OCI-LY1 (cell line): ENCODE measurements around the gene ARSI.

Experiments
- CTCF ChIP-seq: fragments of 200-600 bp; sonication (generic), shearing (Covaris generic); IDR thresholded peaks from 2 replicates; pipeline ENCODE4 v1.5.1; 2017; ENCODE audit warnings: mild to moderate bottlenecking, antibody characterized with exemption, low read length, moderate library complexity, mixed read lengths
- EZH2 ChIP-seq: fragments of 200-600 bp; sonication (generic), shearing (Covaris generic); IDR thresholded peaks from 2 replicates; pipeline ENCODE4 v1.8.0; 2017; ENCODE audit warnings: borderline replicate concordance, mixed run types, mild to moderate bottlenecking, antibody characterized with exemption, low read length, moderate library complexity, mixed read lengths

GRCh38 chr5:150350524-150351344, 48.0 kb upstream of the ARSI start:
- TF ChIP-seq CTCF (peak; percentile 76), EZH2 (no peak)
